GOT3 (cell line): ENCODE results near the gene NCOA7.
"Not testable (repeated sequence)": the region's sequence is repeated elsewhere in the genome, so short reads cannot be mapped to it uniquely, and the experiment has no call there.

ENCODE experiments used
- DNase-seq: peaks from one replicate; lab custom pipeline; 2025; ENCODE audit warnings: mixed read lengths; lab: John Stamatoyannopoulos, UW

Gene NCOA7

GRCh38 chr6:125792680-125793079, 1.9 kb downstream of the NCOA7 start:
- DNase-seq: no peak

- DNase-seq: no peak
These were observed 2.5 kb downstream of the NCOA7 start for GRCh38 chr6:125793280-125793679.

GRCh38 chr6:125793863-125794262, 3.1 kb downstream of the NCOA7 start:
- DNase-seq: no peak

- no peak for DNase-seq
These were observed 3.8 kb downstream of the NCOA7 start for GRCh38 chr6:125794342-125795137.

- no peak for DNase-seq
These were observed 4.5 kb downstream of the NCOA7 start for GRCh38 chr6:125795301-125795700.

GRCh38 chr6:125797120-125797885, 6.5 kb downstream of the NCOA7 start:
- DNase-seq: no peak

- no peak for DNase-seq
These were observed 7.2 kb downstream of the NCOA7 start for GRCh38 chr6:125797886-125798444.

- no peak for DNase-seq
These were observed 8.2 kb downstream of the NCOA7 start for GRCh38 chr6:125798734-125799508.

- DNase-seq: no peak
These were observed 11.6 kb downstream of the NCOA7 start for GRCh38 chr6:125802383-125802782.

GRCh38 chr6:125802943-125803377, 12.2 kb downstream of the NCOA7 start:
- no peak for DNase-seq

GRCh38 chr6:125804264-125804663, 13.5 kb downstream of the NCOA7 start:
- no peak for DNase-seq

- not testable (repeated sequence) for DNase-seq
These were observed 14.2 kb downstream of the NCOA7 start for GRCh38 chr6:125804866-125805425.

GRCh38 chr6:125806813-125807212, 16.1 kb downstream of the NCOA7 start:
- DNase-seq: no peak

GRCh38 chr6:125807293-125807692, 16.5 kb downstream of the NCOA7 start:
- DNase-seq: no peak

GRCh38 chr6:125808060-125808459, 17.3 kb downstream of the NCOA7 start:
- DNase-seq: no peak

- no peak for DNase-seq
These were observed 17.8 kb downstream of the NCOA7 start for GRCh38 chr6:125808591-125808990.

- no peak for DNase-seq
These were observed 18.9 kb downstream of the NCOA7 start for GRCh38 chr6:125809570-125810170.

GRCh38 chr6:125810445-125810844, 19.7 kb downstream of the NCOA7 start:
- DNase-seq: no peak

GRCh38 chr6:125811259-125811658, 20.5 kb downstream of the NCOA7 start:
- DNase-seq: no peak

- DNase-seq: no peak
These were observed 21.9 kb downstream of the NCOA7 start for GRCh38 chr6:125812394-125813292.
